ENCODE results near the gene KYNU.
"Not testable (repeated sequence)": the region's sequence is repeated elsewhere in the genome, so short reads cannot be mapped to it uniquely, and the experiment has no call there.

The KYNU gene

GRCh38 chr2:142881619-142882018, 4.2 kb downstream of the KYNU start:
- no peak for TF ChIP-seq CSRNP3 (CRISPR knock-in tag; IDR thresholded peaks at IDR 0.05)
- TF ChIP-seq BACH2 (CRISPR knock-in tag; IDR thresholded peaks at IDR 0.05; ENCODE audit: borderline replicate concordance) = no peak
- no peak for TF ChIP-seq ARNTL (CRISPR knock-in tag; IDR thresholded peaks at IDR 0.05; ENCODE audit: borderline replicate concordance, low read depth)
- TF ChIP-seq CSDC2 (CRISPR knock-in tag; IDR thresholded peaks at IDR 0.05) = no peak
- no peak for TF ChIP-seq ZFP30 (CRISPR knock-in tag; IDR thresholded peaks at IDR 0.05)
- no peak for TF ChIP-seq GLIS3 (CRISPR knock-in tag; IDR thresholded peaks at IDR 0.05)
- TF ChIP-seq OSR1 (CRISPR knock-in tag; IDR thresholded peaks at IDR 0.05) = no peak
- TF ChIP-seq ISL1 (CRISPR knock-in tag; IDR thresholded peaks at IDR 0.05) = no peak
- no peak for TF ChIP-seq CREB5 (CRISPR knock-in tag; IDR thresholded peaks at IDR 0.05; ENCODE audit: low read depth)
- TF ChIP-seq PATZ1 (CRISPR knock-in tag; IDR thresholded peaks at IDR 0.05; ENCODE audit: borderline replicate concordance) = no peak
- no peak for TF ChIP-seq ZFP3 (CRISPR knock-in tag; IDR thresholded peaks at IDR 0.05)
- no peak for TF ChIP-seq RARB (CRISPR knock-in tag; IDR thresholded peaks at IDR 0.05)
- no peak for ATAC-seq

- ATAC-seq = not testable (repeated sequence)
Measured at GRCh38 chr2:142882500-142882899, 5.0 kb downstream of the KYNU start.

- no peak for ATAC-seq
- no peak for TF ChIP-seq ZNF8 (CRISPR knock-in tag; IDR thresholded peaks at IDR 0.05)
- no peak for TF ChIP-seq ZNF70 (CRISPR knock-in tag; IDR thresholded peaks at IDR 0.05)
- no peak for TF ChIP-seq CREB5 (CRISPR knock-in tag; IDR thresholded peaks at IDR 0.05; ENCODE audit: low read depth)
- TF ChIP-seq ESRRG (CRISPR knock-in tag; IDR thresholded peaks at IDR 0.05) = no peak
- no peak for TF ChIP-seq TCF4 (CRISPR knock-in tag; IDR thresholded peaks at IDR 0.05; ENCODE audit: borderline replicate concordance)
- no peak for TF ChIP-seq ZFP30 (CRISPR knock-in tag; IDR thresholded peaks at IDR 0.05)
- TF ChIP-seq ZFP3 (CRISPR knock-in tag; IDR thresholded peaks at IDR 0.05) = no peak
- TF ChIP-seq SNAI2 (CRISPR knock-in tag; IDR thresholded peaks at IDR 0.05) = no peak
- TF ChIP-seq GLIS3 (CRISPR knock-in tag; IDR thresholded peaks at IDR 0.05) = no peak
- TF ChIP-seq POU6F1 (CRISPR knock-in tag; IDR thresholded peaks at IDR 0.05; ENCODE audit: borderline replicate concordance, low read depth) = no peak
- no peak for TF ChIP-seq ARNTL (CRISPR knock-in tag; IDR thresholded peaks at IDR 0.05; ENCODE audit: borderline replicate concordance, low read depth)
- no peak for TF ChIP-seq OSR1 (CRISPR knock-in tag; IDR thresholded peaks at IDR 0.05)
- no peak for TF ChIP-seq CSRNP3 (CRISPR knock-in tag; IDR thresholded peaks at IDR 0.05)
Measured at GRCh38 chr2:142883526-142883925, 6.1 kb downstream of the KYNU start.

- TF ChIP-seq PATZ1 (CRISPR knock-in tag; IDR thresholded peaks at IDR 0.05; ENCODE audit: borderline replicate concordance) (no peak), TSHZ2 (CRISPR knock-in tag; IDR thresholded peaks at IDR 0.05) (no peak), CREB5 (CRISPR knock-in tag; IDR thresholded peaks at IDR 0.05; ENCODE audit: low read depth) (no peak), TOX (CRISPR knock-in tag; IDR thresholded peaks at IDR 0.05; ENCODE audit: borderline replicate concordance) (no peak)
- no peak for ATAC-seq
Measured at GRCh38 chr2:142885543-142885942, 8.1 kb downstream of the KYNU start.
